ENCODE data around the gene ADGRF4. TPM values are rescaled to one million over a fixed set of nuclear protein-coding genes. Genes with fewer than 3 reads are reported as not detected.
A peak's percentile ranks its signal among the peaks of the same experiment; 100 is the strongest.

Gene ADGRF4, protein sequence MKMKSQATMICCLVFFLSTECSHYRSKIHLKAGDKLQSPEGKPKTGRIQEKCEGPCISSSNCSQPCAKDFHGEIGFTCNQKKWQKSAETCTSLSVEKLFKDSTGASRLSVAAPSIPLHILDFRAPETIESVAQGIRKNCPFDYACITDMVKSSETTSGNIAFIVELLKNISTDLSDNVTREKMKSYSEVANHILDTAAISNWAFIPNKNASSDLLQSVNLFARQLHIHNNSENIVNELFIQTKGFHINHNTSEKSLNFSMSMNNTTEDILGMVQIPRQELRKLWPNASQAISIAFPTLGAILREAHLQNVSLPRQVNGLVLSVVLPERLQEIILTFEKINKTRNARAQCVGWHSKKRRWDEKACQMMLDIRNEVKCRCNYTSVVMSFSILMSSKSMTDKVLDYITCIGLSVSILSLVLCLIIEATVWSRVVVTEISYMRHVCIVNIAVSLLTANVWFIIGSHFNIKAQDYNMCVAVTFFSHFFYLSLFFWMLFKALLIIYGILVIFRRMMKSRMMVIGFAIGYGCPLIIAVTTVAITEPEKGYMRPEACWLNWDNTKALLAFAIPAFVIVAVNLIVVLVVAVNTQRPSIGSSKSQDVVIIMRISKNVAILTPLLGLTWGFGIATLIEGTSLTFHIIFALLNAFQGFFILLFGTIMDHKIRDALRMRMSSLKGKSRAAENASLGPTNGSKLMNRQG
- under 1 TPM in 2 of 4 donors, not detected in 2; 0.17 to 0.46 TPM for total RNA-seq

- TF ChIP-seq POLR2AphosphoS5 (IDR thresholded peaks at IDR 0.05): no peak
- TF ChIP-seq POLR2A (IDR thresholded peaks at IDR 0.05): no peak
- TF ChIP-seq, protein P1, sequence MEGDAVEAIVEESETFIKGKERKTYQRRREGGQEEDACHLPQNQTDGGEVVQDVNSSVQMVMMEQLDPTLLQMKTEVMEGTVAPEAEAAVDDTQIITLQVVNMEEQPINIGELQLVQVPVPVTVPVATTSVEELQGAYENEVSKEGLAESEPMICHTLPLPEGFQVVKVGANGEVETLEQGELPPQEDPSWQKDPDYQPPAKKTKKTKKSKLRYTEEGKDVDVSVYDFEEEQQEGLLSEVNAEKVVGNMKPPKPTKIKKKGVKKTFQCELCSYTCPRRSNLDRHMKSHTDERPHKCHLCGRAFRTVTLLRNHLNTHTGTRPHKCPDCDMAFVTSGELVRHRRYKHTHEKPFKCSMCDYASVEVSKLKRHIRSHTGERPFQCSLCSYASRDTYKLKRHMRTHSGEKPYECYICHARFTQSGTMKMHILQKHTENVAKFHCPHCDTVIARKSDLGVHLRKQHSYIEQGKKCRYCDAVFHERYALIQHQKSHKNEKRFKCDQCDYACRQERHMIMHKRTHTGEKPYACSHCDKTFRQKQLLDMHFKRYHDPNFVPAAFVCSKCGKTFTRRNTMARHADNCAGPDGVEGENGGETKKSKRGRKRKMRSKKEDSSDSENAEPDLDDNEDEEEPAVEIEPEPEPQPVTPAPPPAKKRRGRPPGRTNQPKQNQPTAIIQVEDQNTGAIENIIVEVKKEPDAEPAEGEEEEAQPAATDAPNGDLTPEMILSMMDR (IDR thresholded peaks at IDR 0.05): no peak
- no peak for TF ChIP-seq EP300 (IDR thresholded peaks at IDR 0.05)
- 81 to 100% methylated on average over 1 to 2 of the region's 5 CpGs for WGBS, 2 donors (ENCODE audit: low coverage in 1 of 2)
- Histone ChIP-seq H3K9me3 (no peaks in the 10 kb centered on the region), H3K27me3 (no peaks in the 10 kb centered on the region), H3K4me1 (no peaks in the 10 kb centered on the region), H3K36me3 (no peaks in the 10 kb centered on the region), H3K27ac (no peak within 1 kb of the TSS), H3K4me3 (no peak within 1 kb of the TSS)
- ATAC-seq: peak; percentile 75
These were observed at the start of gene ADGRF4 for GRCh38 chr6:47698342-47698787. TSS of gene ADGRF4 (plus strand) at chr6:47698580. CDS start at chr6:47707246, 8,666 bp downstream.

GRCh38 chr6:47650553-47651432, 47.6 kb upstream of the ADGRF4 start:
- H3K9me3 ChIP-seq: no peaks in the 10 kb centered on the region
- no peak for ATAC-seq
- peaks cover 0 to 5% (median 4%) of the 10 kb centered on the region in 3 donors for H3K4me1 ChIP-seq
- 40 to 51% methylated on average over 3 of the region's 3 CpGs for WGBS, 2 donors (ENCODE audit: low coverage in 1 of 2)
- H3K4me3 ChIP-seq: no peak overlapping the region
- no peak for TF ChIP-seq EP300 (IDR thresholded peaks at IDR 0.05)
- TF ChIP-seq POLR2AphosphoS5 (IDR thresholded peaks at IDR 0.05): no peak
- no peak for TF ChIP-seq POLR2A (IDR thresholded peaks at IDR 0.05)
- TF ChIP-seq, protein P1 (IDR thresholded peaks at IDR 0.05): no peak
- no peak overlapping the region for H3K27ac ChIP-seq
- no peaks in the 10 kb centered on the region for H3K36me3 ChIP-seq
- no peaks in the 10 kb centered on the region for H3K27me3 ChIP-seq

DNA sequence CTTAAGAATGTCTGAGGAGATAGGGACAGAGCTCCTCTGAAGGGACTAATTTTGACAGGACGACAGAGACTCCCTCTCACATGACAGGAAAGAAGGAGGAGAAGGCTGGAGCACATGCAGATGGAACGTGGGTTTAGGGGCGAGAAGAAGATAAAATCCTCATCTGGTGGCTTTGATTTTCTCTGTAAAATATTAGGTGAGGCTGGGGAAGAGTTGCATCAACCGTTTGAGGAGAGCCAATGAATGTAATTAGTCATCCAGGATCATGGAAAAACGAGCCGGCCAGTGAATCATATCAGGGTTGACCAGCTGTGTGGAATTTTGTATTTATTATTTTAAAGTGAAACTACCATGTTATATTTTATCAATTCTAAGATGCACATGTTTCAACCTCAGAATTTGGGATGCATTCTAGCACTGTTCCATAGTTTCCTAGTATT, 46.9 kb upstream of the ADGRF4 start:
- 22 to 35% methylated on average over 6 of the region's 6 CpGs for WGBS, 2 donors (ENCODE audit: low coverage in 1 of 2)
- H3K4me3 ChIP-seq: no peak overlapping the region
- H3K27ac ChIP-seq: no peak overlapping the region
- H3K36me3 ChIP-seq: no peaks in the 10 kb centered on the region
- TF ChIP-seq EP300 (IDR thresholded peaks at IDR 0.05) (no peak), POLR2AphosphoS5 (IDR thresholded peaks at IDR 0.05) (no peak), POLR2A (IDR thresholded peaks at IDR 0.05) (no peak)
- TF ChIP-seq, protein P1 (IDR thresholded peaks at IDR 0.05): no peak
- H3K4me1 ChIP-seq: peaks cover 0 to 5% (median 4%) of the 10 kb centered on the region in 3 donors
- no peaks in the 10 kb centered on the region for H3K9me3 ChIP-seq
- H3K27me3 ChIP-seq: no peaks in the 10 kb centered on the region
- peak; percentile 30 for ATAC-seq

GRCh38 chr6:47653706-47654105, 44.7 kb upstream of the ADGRF4 start:
- TF ChIP-seq POLR2AphosphoS5 (IDR thresholded peaks at IDR 0.05): no peak
- TF ChIP-seq, protein P1 (IDR thresholded peaks at IDR 0.05): no peak
- no peak for TF ChIP-seq EP300 (IDR thresholded peaks at IDR 0.05)
- no peak for TF ChIP-seq POLR2A (IDR thresholded peaks at IDR 0.05)

More at GRCh38 chr6:47653706-47654105, 44.7 kb upstream of the ADGRF4 start:
- Histone ChIP-seq H3K9me3 (no peaks in the 10 kb centered on the region), H3K4me1 (peaks cover 0 to 5% (median 4%) of the 10 kb centered on the region in 3 donors), H3K36me3 (no peaks in the 10 kb centered on the region), H3K27ac (no peak overlapping the region), H3K4me3 (no peak overlapping the region), H3K27me3 (no peaks in the 10 kb centered on the region)
- WGBS, 2 donors (ENCODE audit: low coverage in 1 of 2): 78% methylated on average over 5 of the region's 5 CpGs; no CpG with 5 or more reads in 1 of the 2 donors
- no peak for ATAC-seq
